B cell (primary cell): ENCODE data around the gene ANK2. TPM values are rescaled to one million over a fixed set of nuclear protein-coding genes. Genes with fewer than 3 reads are reported as not detected.
A peak's percentile ranks its signal among the peaks of the same experiment; 100 is the strongest.

Experiments used
- ATAC-seq: fragments of 200-7000 bp; cut with Tn5 transposase; one replicate; pipeline ENCODE4 v1.10.0; 2021; ENCODE audit warnings: low read depth, mild to moderate bottlenecking, moderate number of reproducible peaks, moderate library complexity
- CTCF ChIA-PET: fragments of 350-600 bp; sonication (Branson Sonifier 250); formaldehyde crosslinking; loops from one replicate; lab custom pipeline; 2021; ENCODE audit warnings: antibody characterized with exemption, inconsistent platforms; lab: Charles Lee
- POLR2A ChIA-PET: fragments of 350-600 bp; sonication (Branson Sonifier 250); formaldehyde crosslinking; loops from one replicate; lab custom pipeline; 2021; ENCODE audit warnings: antibody characterized with exemption; lab: Charles Lee
- DNase-seq: peaks from one replicate; pipeline ENCODE4 v3.0.0; 2013
- H2AFZ ChIP-seq: 2 replicates; pipeline ENCODE4 v1.6.1; 2012; ENCODE audit warnings: mild to moderate bottlenecking, low read depth, low read length; ENCODE audit not compliant: insufficient read depth, poor library complexity, severe bottlenecking
- H3K27ac ChIP-seq, 2 donors: 1 replicate in 1 of 2; 2 replicates in 1 of 2; pipeline ENCODE4 v1.5.1; 2012 to 2013; ENCODE audit warnings: low read length in 2 of 2, mild to moderate bottlenecking in 2 of 2, moderate library complexity in 1 of 2
- H3K27me3 ChIP-seq, 4 experiments: fragments of 200-600 bp in 1 of 4; sonication (generic) in 1 of 4; replicated peaks in 1 of 4; 1 replicate in 2 of 4; 2 replicates in 2 of 4; pipeline versions ENCODE4 v1.6.1 to v1.7.0; 2013 to 2016; ENCODE audit warnings: low read length in 3 of 4, mild to moderate bottlenecking in 2 of 4, mixed read lengths in 1 of 4, moderate library complexity in 1 of 4; ENCODE audit not compliant: insufficient read depth in 4 of 4, control insufficient read depth in 3 of 4; ENCODE audit errors: control extremely low read depth in 1 of 4
- H3K36me3 ChIP-seq, 2 experiments: replicated peaks in 1 of 2; 1 replicate in 1 of 2; 2 replicates in 1 of 2; pipeline versions ENCODE4 v1.6.1 to v1.7.1; 2013; ENCODE audit warnings: low read length in 1 of 2; ENCODE audit not compliant: insufficient read depth in 2 of 2, control insufficient read depth in 1 of 2; ENCODE audit errors: control extremely low read depth in 1 of 2, extremely low read depth in 1 of 2
- H3K4me1 ChIP-seq, 2 donors: fragments of 200-600 bp in 1 of 2; sonication (generic) in 1 of 2; 1 replicate in 1 of 2; 2 replicates in 1 of 2; pipeline versions ENCODE4 v1.5.1 to v1.6.1; 2013 to 2017; ENCODE audit warnings: low read length in 2 of 2; ENCODE audit not compliant: control insufficient read depth in 2 of 2, insufficient read depth in 2 of 2
- H3K4me2 ChIP-seq: replicated peaks from 2 replicates; pipeline ENCODE3; 2012; ENCODE audit warnings: mild to moderate bottlenecking, low read depth, low read length; ENCODE audit not compliant: poor library complexity, severe bottlenecking
- H3K4me3 ChIP-seq, 5 experiments: fragments of 200-600 bp in 1 of 5; sonication (generic) in 1 of 5; 1 replicate in 3 of 5; 2 replicates in 2 of 5; pipeline versions ENCODE4 v1.5.1 to v1.7.0; 2011 to 2016; ENCODE audit warnings: low read length in 4 of 5, mild to moderate bottlenecking in 4 of 5, low read depth in 2 of 5, control low read depth in 1 of 5, moderate library complexity in 1 of 5; ENCODE audit not compliant: insufficient read depth in 1 of 5; ENCODE audit errors: control extremely low read depth in 1 of 5, extremely low read depth in 1 of 5
- H3K79me2 ChIP-seq: fragments of 200-600 bp; sonication (generic); one replicate; pipeline ENCODE4 v1.6.0; 2016; ENCODE audit warnings: low read length; ENCODE audit not compliant: control insufficient read depth, insufficient read depth
- H3K9ac ChIP-seq: fragments of 200-600 bp; sonication (generic); 2 replicates; pipeline ENCODE4 v1.6.1; 2017; ENCODE audit warnings: mild to moderate bottlenecking, low read length, moderate library complexity
- H3K9me3 ChIP-seq, 3 donors: one replicate each; pipeline versions ENCODE4 v1.6.1 to v1.7.1; 2013; ENCODE audit warnings: low read length in 2 of 3; ENCODE audit not compliant: control insufficient read depth in 2 of 3, insufficient read depth in 1 of 3; ENCODE audit errors: control extremely low read depth in 1 of 3
- H4K20me1 ChIP-seq: 2 replicates; pipeline ENCODE4 v1.6.0; 2012; ENCODE audit warnings: mild to moderate bottlenecking, low read length; ENCODE audit not compliant: insufficient read depth, control insufficient read depth, poor library complexity, severe bottlenecking
- H3K27ac Mint-ChIP-seq: one replicate; pipeline ENCODE4 v1.8.0; 2021; ENCODE audit warnings: mixed read lengths
- H3K27me3 Mint-ChIP-seq: one replicate; pipeline ENCODE4 v1.8.0; 2021; ENCODE audit warnings: mixed read lengths
- H3K4me1 Mint-ChIP-seq: one replicate; pipeline ENCODE4 v1.8.0; 2021; ENCODE audit warnings: mixed read lengths
- H3K4me3 Mint-ChIP-seq: one replicate; pipeline ENCODE4 v1.8.0; 2021; ENCODE audit warnings: mixed read lengths
- H3K9me3 Mint-ChIP-seq: one replicate; pipeline ENCODE4 v1.8.0; 2022; ENCODE audit warnings: mixed read lengths; ENCODE audit not compliant: insufficient read depth
- EZH2 ChIP-seq: IDR thresholded peaks from 2 replicates; pipeline ENCODE4 v1.6.1; 2012; ENCODE audit warnings: borderline replicate concordance, low read depth, mild to moderate bottlenecking, moderate library complexity, low read length; ENCODE audit not compliant: insufficient read depth, poor library complexity, severe bottlenecking
- WGBS: methylation state at CpG from one replicate; pipeline ENCODE4 v1.1.5; 2013; ENCODE audit warnings: missing lambda C conversion rate; ENCODE audit not compliant: insufficient coverage; 5-methylcytosine and 5-hydroxymethylcytosine counted together
- intact Hi-C: fragments of 100-400 bp; cut with micrococcal nuclease; formaldehyde crosslinking; loops from one replicate; pipeline ENCODE4 v1.10.0; 2022
- polyA plus RNA-seq: library from polyadenylated mRNA; depleted of rRNA; stranded (reverse); fragments of >200 nt; gene quantifications from 2 replicates; pipeline ENCODE4 v1.2.3, GENCODE V29; 2012
- total RNA-seq, 2 donors: library from RNA; stranded (reverse); fragments of 120-200 nt in 1 of 2; gene quantifications; 1 replicate in 1 of 2; 2 replicates in 1 of 2; pipeline versions ENCODE4 v1.2.3 to v1.2.4, GENCODE V29; 2013 to 2022
- TF ChIP-seq, protein P1 (sequence below): fragments of 200-600 bp; IDR thresholded peaks from one replicate; pipeline ENCODE4 v1.8.0; 2022; ENCODE audit warnings: antibody characterized with exemption, mild to moderate bottlenecking

Gene ANK2
- total and polyA plus RNA-seq, 2 donors (not counting 1 experiment from before 2014, with no cell fraction given), result 0.16 to 3.6 TPM

DNA sequence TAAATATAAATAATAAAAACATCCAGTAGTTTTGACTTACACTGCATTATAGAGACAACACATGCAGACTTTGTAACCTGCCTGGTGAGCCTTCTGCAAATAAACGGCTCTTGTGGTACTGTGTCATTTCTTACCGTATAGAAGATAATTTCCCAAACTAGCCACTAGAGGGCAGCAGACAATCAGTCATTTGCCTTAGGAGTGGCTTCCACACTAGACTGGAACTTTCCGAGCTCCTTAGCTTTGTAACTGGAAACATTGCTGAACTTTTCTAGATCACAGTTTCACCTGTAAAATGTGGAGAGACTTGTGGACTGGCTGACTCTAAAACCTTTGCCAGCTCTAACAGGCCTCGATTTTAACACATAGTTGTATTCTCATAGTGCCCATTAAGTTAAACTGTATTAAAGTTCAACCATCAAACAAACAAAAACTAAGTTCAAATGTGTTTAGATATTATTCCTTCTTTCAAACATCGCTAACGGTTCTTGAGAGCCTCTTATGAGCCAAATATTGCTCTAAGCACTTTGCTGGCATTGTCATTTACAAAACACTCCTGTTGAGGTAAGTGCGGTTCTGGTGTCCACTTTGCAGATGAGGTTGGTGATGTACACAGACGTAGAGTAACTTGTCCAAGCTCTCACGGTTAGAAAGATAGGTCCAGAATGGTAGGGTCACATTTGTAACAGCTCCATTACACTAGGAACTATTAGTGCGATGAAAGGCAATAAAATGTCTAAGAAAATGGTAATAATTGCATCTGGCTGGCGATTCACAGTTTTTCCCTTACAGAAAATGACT lies 345.5 kb downstream of the ANK2 start:
- H3K4me3 ChIP-seq, result no peak overlapping the region
- H3K4me1 ChIP-seq, result no peaks in the 10 kb centered on the region
- H2AFZ ChIP-seq, result no peak overlapping the region
- ATAC-seq (peak; percentile 75), DNase-seq (peak; percentile 80)
- H3K27ac ChIP-seq, result no peak overlapping the region
- Mint-ChIP-seq H3K27ac (no peak overlapping the region), H3K9me3 (no peaks in the 10 kb centered on the region), H3K27me3 (no peaks in the 10 kb centered on the region), H3K4me1 (peaks cover 2% of the 10 kb centered on the region), H3K4me3 (no peak overlapping the region)
- H3K36me3 ChIP-seq, result no peaks in the 10 kb centered on the region
- H3K9ac ChIP-seq, result no peak overlapping the region
- POLR2A ChIA-PET, result no interaction called here
- H3K79me2 ChIP-seq, result no peaks in the 10 kb centered on the region
- TF ChIP-seq, protein P1, sequence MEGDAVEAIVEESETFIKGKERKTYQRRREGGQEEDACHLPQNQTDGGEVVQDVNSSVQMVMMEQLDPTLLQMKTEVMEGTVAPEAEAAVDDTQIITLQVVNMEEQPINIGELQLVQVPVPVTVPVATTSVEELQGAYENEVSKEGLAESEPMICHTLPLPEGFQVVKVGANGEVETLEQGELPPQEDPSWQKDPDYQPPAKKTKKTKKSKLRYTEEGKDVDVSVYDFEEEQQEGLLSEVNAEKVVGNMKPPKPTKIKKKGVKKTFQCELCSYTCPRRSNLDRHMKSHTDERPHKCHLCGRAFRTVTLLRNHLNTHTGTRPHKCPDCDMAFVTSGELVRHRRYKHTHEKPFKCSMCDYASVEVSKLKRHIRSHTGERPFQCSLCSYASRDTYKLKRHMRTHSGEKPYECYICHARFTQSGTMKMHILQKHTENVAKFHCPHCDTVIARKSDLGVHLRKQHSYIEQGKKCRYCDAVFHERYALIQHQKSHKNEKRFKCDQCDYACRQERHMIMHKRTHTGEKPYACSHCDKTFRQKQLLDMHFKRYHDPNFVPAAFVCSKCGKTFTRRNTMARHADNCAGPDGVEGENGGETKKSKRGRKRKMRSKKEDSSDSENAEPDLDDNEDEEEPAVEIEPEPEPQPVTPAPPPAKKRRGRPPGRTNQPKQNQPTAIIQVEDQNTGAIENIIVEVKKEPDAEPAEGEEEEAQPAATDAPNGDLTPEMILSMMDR, result peak; percentile 94
- no peak for TF ChIP-seq EZH2
- H3K27me3 ChIP-seq, result no peaks in the 10 kb centered on the region
- no peaks in the 10 kb centered on the region for H3K9me3 ChIP-seq
- no peak overlapping the region for H3K4me2 ChIP-seq
- CTCF ChIA-PET, result interaction anchor here (0.5 to 5.3 kb wide), 47 partner anchors 9 to 1501 kb away, joined by 3 to 78 read pairs (median 4); partner anchors contain the start of gene CAMK2D
- intact Hi-C loops, result loop anchor here (1.0 to 10.0 kb wide), 5 partner anchors 514 to 1410 kb away; no protein-coding TSS in a partner anchor
- WGBS, result 67% methylated on average over 6 of the region's 11 CpGs
- no peaks in the 10 kb centered on the region for H4K20me1 ChIP-seq

DNA sequence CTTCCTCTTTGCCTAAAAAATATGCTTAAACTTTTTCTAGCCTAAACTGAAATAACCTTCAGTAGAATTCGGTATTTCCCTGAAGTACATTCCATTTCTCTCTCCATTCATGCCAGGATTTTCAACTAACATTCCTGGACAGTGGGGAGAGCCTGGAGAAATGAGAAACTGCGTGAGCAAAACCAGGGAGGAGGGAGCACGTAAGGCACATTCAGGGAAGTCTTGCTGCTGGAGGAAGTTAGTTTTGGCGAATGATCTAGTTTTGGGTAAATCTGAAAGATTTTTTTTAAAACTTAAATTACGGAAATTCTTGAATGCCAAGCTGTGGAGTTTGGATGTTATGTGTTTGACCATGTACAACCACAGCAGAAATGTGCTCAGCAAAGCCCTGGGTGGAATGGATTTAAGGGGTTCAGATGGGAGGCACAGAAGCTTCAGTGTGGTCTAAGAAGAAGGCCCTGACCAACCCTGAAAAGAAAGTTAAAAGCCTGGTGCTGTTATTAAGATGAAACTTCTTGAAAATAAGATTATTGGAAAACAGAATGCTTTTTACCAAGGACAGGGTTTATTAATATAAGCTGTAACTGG lies 347.8 kb downstream of the ANK2 start:
- no peak overlapping the region for H3K4me3 Mint-ChIP-seq
- no peaks in the 10 kb centered on the region for H3K36me3 ChIP-seq
- no peaks in the 10 kb centered on the region for H3K4me1 ChIP-seq
- no peaks in the 10 kb centered on the region for H3K27me3 ChIP-seq
- H3K9me3 ChIP-seq, result peaks cover 0 to 6% (median 0%) of the 10 kb centered on the region in 3 donors
- ATAC-seq (no peak), DNase-seq (no peak)
- ChIA-PET POLR2A (no interaction called here), CTCF (interaction anchor here (4.7 to 5.3 kb wide), 2 partner anchors 674 to 987 kb away, joined by 45 to 78 read pairs; no protein-coding TSS in a partner anchor)
- intact Hi-C loops, result loop anchor here (10.0 kb wide), 1 partner anchor 1408 kb away; no protein-coding TSS in a partner anchor
- no peaks in the 10 kb centered on the region for H3K79me2 ChIP-seq
- H3K4me1 Mint-ChIP-seq, result peaks cover 2% of the 10 kb centered on the region
- no peak overlapping the region for H3K9ac ChIP-seq
- no peak overlapping the region for H2AFZ ChIP-seq
- peaks cover 6% of the 10 kb centered on the region for H3K27me3 Mint-ChIP-seq
- no peaks in the 10 kb centered on the region for H3K9me3 Mint-ChIP-seq
- 85% methylated on average over 2 of the region's 5 CpGs for WGBS
- H3K4me2 ChIP-seq, result no peak overlapping the region
- no peak overlapping the region for H3K4me3 ChIP-seq
- no peak overlapping the region for H3K27ac Mint-ChIP-seq
- no peaks in the 10 kb centered on the region for H4K20me1 ChIP-seq
- no peak overlapping the region for H3K27ac ChIP-seq
- TF ChIP-seq, protein P1, result no peak
- TF ChIP-seq EZH2, result no peak
